Measurements from ENCODE around the gene MRTFB. TPM values are rescaled to one million over a fixed set of nuclear protein-coding genes. Genes with fewer than 3 reads are reported as not detected.

MRTFB gene
- total and polyA plus RNA-seq, 2 experiments from 2014 or later, result 13.9 to 22.2 TPM

- no peak overlapping the region for H3K4me3 Mint-ChIP-seq
- H3K36me3 Mint-ChIP-seq (ENCODE audit: low read depth), result no peaks in the 10 kb centered on the region
- no peaks in the 10 kb centered on the region for H3F3A ChIP-seq (replicated peaks; ENCODE audit: low read depth)
- no peak overlapping the region for H3K4me3 ChIP-seq
- no peaks in the 10 kb centered on the region for H3K27me3 ChIP-seq (ENCODE audit: insufficient read depth)
- no peaks in the 10 kb centered on the region for H3K4me1 ChIP-seq (ENCODE audit: insufficient read depth)
- H3K4me2 ChIP-seq, result no peak overlapping the region
- H3K27ac Mint-ChIP-seq, result no peak overlapping the region
- H3K27me3 Mint-ChIP-seq (ENCODE audit: insufficient read depth, low read depth, poor library complexity), result no peaks in the 10 kb centered on the region
- no peak overlapping the region for H3K27ac ChIP-seq (ENCODE audit: low read depth)
- no peak overlapping the region for H2AFZ ChIP-seq
- no peaks in the 10 kb centered on the region for H3K9me3 Mint-ChIP-seq
- DNase-seq (ENCODE audit: low spot score), result no peak
- H3K9me2 ChIP-seq (ENCODE audit: insufficient read depth), result no peaks in the 10 kb centered on the region
- TF ChIP-seq CREB1 (CRISPR knock-in tag; IDR thresholded peaks at IDR 0.05; ENCODE audit: low read depth) (no peak), JUNB (IDR thresholded peaks at IDR 0.05; ENCODE audit: unreplicated experiment) (no peak), POLR2AphosphoS5 (IDR thresholded peaks at IDR 0.05; ENCODE audit: low read depth) (no peak), STAT1 (IDR thresholded peaks at IDR 0.05; ENCODE audit: unreplicated experiment) (no peak), ZNF462 (CRISPR knock-in tag; IDR thresholded peaks at IDR 0.05) (no peak), CTCF (conservative IDR thresholded peaks at IDR 0.05; ENCODE audit: low read depth in 2 of 2) (no peak), EZH2phosphoT487 (IDR thresholded peaks at IDR 0.05; ENCODE audit: unreplicated experiment) (no peak), NANOG (IDR thresholded peaks at IDR 0.05; ENCODE audit: borderline replicate concordance) (no peak), EZH2 (IDR thresholded peaks at IDR 0.05; ENCODE audit: low read depth, unreplicated experiment) (no peak), ZNF331 (CRISPR knock-in tag; IDR thresholded peaks at IDR 0.05; ENCODE audit: low read depth) (no peak), ZNF114 (CRISPR knock-in tag; IDR thresholded peaks at IDR 0.05) (no peak)
- TF ChIP-seq, protein P1, sequence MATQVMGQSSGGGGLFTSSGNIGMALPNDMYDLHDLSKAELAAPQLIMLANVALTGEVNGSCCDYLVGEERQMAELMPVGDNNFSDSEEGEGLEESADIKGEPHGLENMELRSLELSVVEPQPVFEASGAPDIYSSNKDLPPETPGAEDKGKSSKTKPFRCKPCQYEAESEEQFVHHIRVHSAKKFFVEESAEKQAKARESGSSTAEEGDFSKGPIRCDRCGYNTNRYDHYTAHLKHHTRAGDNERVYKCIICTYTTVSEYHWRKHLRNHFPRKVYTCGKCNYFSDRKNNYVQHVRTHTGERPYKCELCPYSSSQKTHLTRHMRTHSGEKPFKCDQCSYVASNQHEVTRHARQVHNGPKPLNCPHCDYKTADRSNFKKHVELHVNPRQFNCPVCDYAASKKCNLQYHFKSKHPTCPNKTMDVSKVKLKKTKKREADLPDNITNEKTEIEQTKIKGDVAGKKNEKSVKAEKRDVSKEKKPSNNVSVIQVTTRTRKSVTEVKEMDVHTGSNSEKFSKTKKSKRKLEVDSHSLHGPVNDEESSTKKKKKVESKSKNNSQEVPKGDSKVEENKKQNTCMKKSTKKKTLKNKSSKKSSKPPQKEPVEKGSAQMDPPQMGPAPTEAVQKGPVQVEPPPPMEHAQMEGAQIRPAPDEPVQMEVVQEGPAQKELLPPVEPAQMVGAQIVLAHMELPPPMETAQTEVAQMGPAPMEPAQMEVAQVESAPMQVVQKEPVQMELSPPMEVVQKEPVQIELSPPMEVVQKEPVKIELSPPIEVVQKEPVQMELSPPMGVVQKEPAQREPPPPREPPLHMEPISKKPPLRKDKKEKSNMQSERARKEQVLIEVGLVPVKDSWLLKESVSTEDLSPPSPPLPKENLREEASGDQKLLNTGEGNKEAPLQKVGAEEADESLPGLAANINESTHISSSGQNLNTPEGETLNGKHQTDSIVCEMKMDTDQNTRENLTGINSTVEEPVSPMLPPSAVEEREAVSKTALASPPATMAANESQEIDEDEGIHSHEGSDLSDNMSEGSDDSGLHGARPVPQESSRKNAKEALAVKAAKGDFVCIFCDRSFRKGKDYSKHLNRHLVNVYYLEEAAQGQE (IDR thresholded peaks at IDR 0.05; ENCODE audit: unreplicated experiment), result no peak
- TF ChIP-seq, protein P2, sequence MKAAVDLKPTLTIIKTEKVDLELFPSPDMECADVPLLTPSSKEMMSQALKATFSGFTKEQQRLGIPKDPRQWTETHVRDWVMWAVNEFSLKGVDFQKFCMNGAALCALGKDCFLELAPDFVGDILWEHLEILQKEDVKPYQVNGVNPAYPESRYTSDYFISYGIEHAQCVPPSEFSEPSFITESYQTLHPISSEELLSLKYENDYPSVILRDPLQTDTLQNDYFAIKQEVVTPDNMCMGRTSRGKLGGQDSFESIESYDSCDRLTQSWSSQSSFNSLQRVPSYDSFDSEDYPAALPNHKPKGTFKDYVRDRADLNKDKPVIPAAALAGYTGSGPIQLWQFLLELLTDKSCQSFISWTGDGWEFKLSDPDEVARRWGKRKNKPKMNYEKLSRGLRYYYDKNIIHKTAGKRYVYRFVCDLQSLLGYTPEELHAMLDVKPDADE (IDR thresholded peaks at IDR 0.05), result no peak
- ATAC-seq, result no peak
- H3K36me3 ChIP-seq (ENCODE audit: insufficient read depth), result no peaks in the 10 kb centered on the region
- H3K79me2 ChIP-seq (replicated peaks; ENCODE audit: insufficient read depth), result no peaks in the 10 kb centered on the region; the same call in 1 of the 2 replicates
- peaks cover 3% of the 10 kb centered on the region; the same call in 1 of the 3 replicates for H3K4me1 Mint-ChIP-seq
- no peaks in the 10 kb centered on the region for H4K20me1 ChIP-seq (replicated peaks; ENCODE audit: insufficient read depth)
Observed at GRCh38 chr16:14150796-14151195, 79.7 kb downstream of the MRTFB start.
